Neuronal stem cell (in vitro differentiated cells): Measurements from ENCODE around the gene ZNF3.

Experiments
- DNase-seq: peaks from one replicate; pipeline ENCODE4 v3.0.0-alpha.2; 2013; ENCODE audit warnings: low spot score
- H2AFZ ChIP-seq: one replicate; pipeline ENCODE4 v1.6.1; 2013; ENCODE audit warnings: mild to moderate bottlenecking, low read length, inconsistent platforms
- H2AK5ac ChIP-seq: 2 replicates; pipeline ENCODE4 v1.6.1; 2013; ENCODE audit warnings: low read depth, mild to moderate bottlenecking, inconsistent platforms, low read length, moderate library complexity, mixed read lengths
- H2BK120ac ChIP-seq: 2 replicates; pipeline ENCODE4 v1.6.1; 2013; ENCODE audit warnings: low read depth, mild to moderate bottlenecking, inconsistent platforms, low read length, moderate library complexity, mixed read lengths
- H2BK12ac ChIP-seq: one replicate; pipeline ENCODE4 v1.6.1; 2013; ENCODE audit warnings: low read length, inconsistent platforms
- H2BK15ac ChIP-seq: 2 replicates; pipeline ENCODE4 v1.6.1; 2013; ENCODE audit warnings: mild to moderate bottlenecking, low read length, inconsistent platforms, mixed read lengths
- H2BK5ac ChIP-seq: one replicate; pipeline ENCODE4 v1.6.1; 2013; ENCODE audit warnings: inconsistent platforms, mild to moderate bottlenecking, low read length, moderate library complexity
- H3K14ac ChIP-seq: one replicate; pipeline ENCODE4 v1.6.1; 2013; ENCODE audit warnings: low read length, inconsistent platforms
- H3K18ac ChIP-seq: 2 replicates; pipeline ENCODE4 v1.6.1; 2013; ENCODE audit warnings: low read length, inconsistent platforms
- H3K23ac ChIP-seq: 2 replicates; pipeline ENCODE4 v1.6.1; 2013; ENCODE audit warnings: low read depth, mild to moderate bottlenecking, mixed read lengths, low read length, inconsistent platforms; ENCODE audit not compliant: poor library complexity
- H3K27ac ChIP-seq: replicated peaks from 3 replicates; pipeline ENCODE4 v1.5.1; 2013; ENCODE audit warnings: low read length, inconsistent platforms
- H3K27me3 ChIP-seq, 3 experiments: 2 replicates each; pipeline ENCODE4 v1.6.1; 2013; ENCODE audit warnings: low read length in 3 of 3, mild to moderate bottlenecking in 2 of 3, inconsistent platforms in 1 of 3, low read depth in 1 of 3, mixed read lengths in 1 of 3, moderate library complexity in 1 of 3; ENCODE audit not compliant: control insufficient read depth in 3 of 3, insufficient read depth in 3 of 3
- H3K36me3 ChIP-seq, 2 donors: replicated peaks in 1 of 2; 2 replicates each; pipeline ENCODE4 v1.6.1; 2013; ENCODE audit warnings: low read length in 2 of 2; ENCODE audit not compliant: control insufficient read depth in 2 of 2, insufficient read depth in 2 of 2
- H3K4ac ChIP-seq: 2 replicates; pipeline ENCODE4 v1.6.1; 2013; ENCODE audit warnings: inconsistent platforms, mild to moderate bottlenecking, low read length, moderate library complexity
- H3K4me1 ChIP-seq, 2 donors: 1 replicate in 1 of 2; 2 replicates in 1 of 2; pipeline ENCODE4 v1.6.1; 2013; ENCODE audit warnings: low read length in 2 of 2, low read depth in 1 of 2; ENCODE audit not compliant: control insufficient read depth in 2 of 2, insufficient read depth in 1 of 2
- H3K4me2 ChIP-seq: one replicate; pipeline ENCODE4 v1.6.1; 2013; ENCODE audit warnings: mild to moderate bottlenecking, low read length, inconsistent platforms; ENCODE audit not compliant: insufficient read depth, poor library complexity, severe bottlenecking
- H3K4me3 ChIP-seq, 2 donors: 2 replicates each; pipeline ENCODE4 v1.5.1; 2013; ENCODE audit warnings: low read length in 2 of 2, mild to moderate bottlenecking in 2 of 2, inconsistent platforms in 1 of 2, moderate library complexity in 1 of 2
- H3K79me1 ChIP-seq: one replicate; pipeline ENCODE4 v1.6.1; 2013; ENCODE audit warnings: low read depth, mild to moderate bottlenecking, inconsistent platforms, low read length, moderate library complexity
- H3K9ac ChIP-seq: one replicate; pipeline ENCODE4 v1.6.1; 2013; ENCODE audit warnings: mild to moderate bottlenecking, low read depth, low read length, inconsistent platforms; ENCODE audit not compliant: poor library complexity
- H3K9me3 ChIP-seq, 2 donors: replicated peaks in 1 of 2; 2 replicates each; pipeline versions ENCODE3 to v1.6.1; 2013; ENCODE audit warnings: low read length in 2 of 2, mild to moderate bottlenecking in 2 of 2, inconsistent platforms in 1 of 2, low read depth in 1 of 2, mixed read lengths in 1 of 2, moderate library complexity in 1 of 2; ENCODE audit not compliant: control insufficient read depth in 2 of 2, insufficient read depth in 1 of 2
- H4K8ac ChIP-seq: one replicate; pipeline ENCODE4 v1.6.1; 2013; ENCODE audit warnings: low read depth, mild to moderate bottlenecking, inconsistent platforms, low read length, moderate library complexity
- H4K91ac ChIP-seq: one replicate; pipeline ENCODE4 v1.6.1; 2013; ENCODE audit warnings: low read length, low read depth, mild to moderate bottlenecking, inconsistent platforms; ENCODE audit not compliant: poor library complexity
- WGBS, 2 donors: extraction: QIAGEN DNeasy Blood & Tissue Kit; methylation state at CpG; one replicate each; pipeline ENCODE4 v1.1.7; 2013; ENCODE audit warnings: missing lambda C conversion rate in 2 of 2, mixed read lengths in 1 of 2; ENCODE audit not compliant: insufficient read length in 2 of 2, insufficient replicate concordance in 1 of 2; ENCODE audit errors: extremely low coverage in 2 of 2; 5-methylcytosine and 5-hydroxymethylcytosine counted together

Gene ZNF3

DNA sequence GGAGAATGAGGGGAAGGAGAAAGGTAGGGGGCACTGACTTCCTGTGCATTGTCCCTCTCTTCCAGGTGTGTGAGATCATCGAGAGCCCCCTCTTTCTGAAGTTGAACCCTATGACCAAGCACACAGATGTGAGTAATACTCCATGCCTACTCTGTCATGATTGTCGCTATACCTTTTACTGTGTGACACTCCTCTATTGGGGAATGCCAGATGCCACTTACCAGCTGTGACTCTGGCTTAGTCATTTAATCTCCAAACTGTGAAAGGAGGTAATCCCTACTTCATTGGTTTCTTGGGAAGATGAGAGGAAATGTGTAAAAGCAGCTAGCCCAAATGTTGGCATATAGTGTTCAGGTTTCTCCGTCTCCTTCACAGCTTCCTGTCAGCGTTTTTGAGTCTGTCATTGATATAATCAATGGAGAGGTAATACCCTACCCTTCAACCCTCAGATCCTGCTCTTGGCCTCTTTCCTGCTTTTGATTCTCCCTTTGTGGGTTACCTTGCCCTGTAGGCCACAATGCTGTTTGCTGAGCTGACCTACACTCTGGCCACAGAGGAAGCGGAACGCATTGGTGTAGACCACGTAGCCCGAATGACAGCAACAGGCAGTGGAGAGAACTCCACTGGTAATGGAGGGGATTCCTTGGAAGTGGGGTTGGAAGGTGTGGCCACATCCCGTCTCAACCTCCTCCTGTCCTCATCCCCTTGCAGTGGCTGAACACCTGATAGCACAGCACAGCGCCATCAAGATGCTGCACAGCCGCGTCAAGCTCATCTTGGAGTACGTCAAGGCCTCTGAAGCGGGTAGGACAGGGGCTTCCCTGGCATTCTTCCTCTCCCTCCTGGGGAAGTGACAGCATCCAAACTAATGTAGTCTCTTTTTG is 9.2 kb upstream of the ZNF3 start:
- no peak for DNase-seq
- Histone ChIP-seq H2BK12ac (no peak overlapping the region), H3K23ac (no peak overlapping the region), H2BK120ac (no peak overlapping the region), H2AFZ (no peak overlapping the region), H4K91ac (no peak overlapping the region), H3K4me3 (peak overlapping the region in 1 of 2 donors; percentile 14), H2BK5ac (no peak overlapping the region), H3K79me1 (peaks cover 6% of the 10 kb centered on the region), H3K27ac (no peak overlapping the region), H3K27me3 (no peaks in the 10 kb centered on the region), H4K8ac (peak overlapping the region; percentile 66), H3K9ac (peak overlapping the region; percentile 15), H3K14ac (no peak overlapping the region), H2AK5ac (no peak overlapping the region), H3K4me2 (no peak overlapping the region), H3K4me1 (peaks cover 0 to 5% of the 10 kb centered on the region in 2 donors), H3K4ac (no peak overlapping the region), H2BK15ac (no peak overlapping the region), H3K18ac (no peak overlapping the region), H3K36me3 (peaks cover 49 to 56% of the 10 kb centered on the region in 2 donors), H3K9me3 (no peaks in the 10 kb centered on the region)
- no CpG with 5 or more reads among the region's 14 CpGs for WGBS, 2 donors

DNA sequence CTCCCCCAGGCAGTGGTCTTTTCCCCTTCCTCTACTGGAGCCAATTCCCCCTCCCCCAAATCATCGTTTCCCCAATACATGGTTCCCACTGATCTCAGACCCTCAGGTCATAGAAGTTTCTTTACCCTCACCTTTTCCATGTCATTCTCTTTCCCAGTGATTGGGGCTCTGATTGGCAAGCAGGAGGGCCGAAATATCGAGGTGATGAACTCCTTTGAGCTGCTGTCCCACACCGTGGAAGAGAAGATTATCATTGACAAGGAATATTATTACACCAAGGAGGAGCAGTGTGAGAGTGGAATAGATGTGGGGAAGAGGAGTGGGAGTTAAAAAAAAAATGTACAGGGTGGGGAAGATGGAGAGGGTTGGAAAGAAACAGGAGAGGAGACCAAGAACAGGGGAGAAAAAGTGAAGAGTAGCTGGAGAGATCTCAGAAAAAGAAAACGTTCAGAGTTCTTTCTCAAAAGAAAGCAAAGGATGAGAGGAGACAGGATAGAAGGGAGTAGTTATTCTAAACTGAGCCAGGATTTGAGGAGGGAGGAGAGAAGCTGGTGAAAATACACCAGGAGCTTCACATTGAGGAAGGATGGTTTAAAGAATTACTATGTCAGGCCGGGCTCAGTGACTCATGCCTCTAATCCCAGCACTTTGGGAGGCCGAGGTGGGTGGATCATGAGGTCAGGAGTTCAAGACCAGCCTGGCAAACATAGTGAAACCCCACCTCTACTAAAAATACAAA is 8.1 kb upstream of the ZNF3 start:
- no peak overlapping the region for H4K91ac ChIP-seq
- WGBS, 2 donors, result no CpG with 5 or more reads among the region's 7 CpGs
- peaks cover 39 to 45% of the 10 kb centered on the region in 2 donors for H3K36me3 ChIP-seq
- peak overlapping the region; percentile 74 for H3K4me2 ChIP-seq
- DNase-seq, result no peak
- no peak overlapping the region for H2BK12ac ChIP-seq
- peak overlapping the region; percentile 91 for H3K14ac ChIP-seq
- no peak overlapping the region for H2BK120ac ChIP-seq
- peak overlapping the region; percentile 97 for H3K23ac ChIP-seq
- peak overlapping the region; percentile 84 for H3K27ac ChIP-seq
- peak overlapping the region; percentile 95 for H3K4me3 ChIP-seq
- no peak overlapping the region for H3K4ac ChIP-seq
- H2AFZ ChIP-seq, result peak overlapping the region; percentile 91
- H3K9ac ChIP-seq, result peak overlapping the region; percentile 95
- H3K4me1 ChIP-seq, result peaks cover 0 to 5% of the 10 kb centered on the region in 2 donors
- peak overlapping the region; percentile 99 for H3K18ac ChIP-seq
- H2AK5ac ChIP-seq, result peak overlapping the region; percentile 85
- peak overlapping the region; percentile 77 for H2BK5ac ChIP-seq
- no peak overlapping the region for H2BK15ac ChIP-seq
- H4K8ac ChIP-seq, result no peak overlapping the region
- H3K27me3 ChIP-seq, result peaks cover 0 to 2% (median 0%) of the 10 kb centered on the region in 3 experiments
- H3K79me1 ChIP-seq, result peaks cover 6% of the 10 kb centered on the region
- H3K9me3 ChIP-seq, result no peaks in the 10 kb centered on the region

GRCh38 chr7:100088621-100089457 is 7.3 kb upstream of the ZNF3 start, which contains the start of gene COPS6:
TSS of gene COPS6 (plus strand) at chr7:100088969. CDS start at chr7:100088991, 22 bp downstream.
- Histone ChIP-seq H2BK15ac (peak within 1 kb of the TSS; percentile 21), H3K18ac (peak within 1 kb of the TSS; percentile 99), H3K23ac (peak within 1 kb of the TSS; percentile 97), H2BK5ac (peak within 1 kb of the TSS; percentile 77), H2AK5ac (peak within 1 kb of the TSS; percentile 90), H3K4me3 (peak within 1 kb of the TSS; percentile 95), H2BK120ac (no peak within 1 kb of the TSS), H3K27me3 (peaks cover 0 to 2% (median 0%) of the 10 kb centered on the region in 3 experiments), H3K9me3 (no peaks in the 10 kb centered on the region), H3K4me1 (peaks cover 0 to 5% of the 10 kb centered on the region in 2 donors), H3K79me1 (peaks cover 3% of the 10 kb centered on the region), H3K27ac (peak within 1 kb of the TSS; percentile 84), H3K9ac (peak within 1 kb of the TSS; percentile 95), H3K36me3 (peaks cover 32 to 37% of the 10 kb centered on the region in 2 donors), H3K4me2 (peak within 1 kb of the TSS; percentile 74), H3K14ac (peak within 1 kb of the TSS; percentile 91), H3K4ac (peak within 1 kb of the TSS; percentile 93), H2BK12ac (no peak within 1 kb of the TSS), H4K91ac (no peak within 1 kb of the TSS), H4K8ac (no peak within 1 kb of the TSS), H2AFZ (peak within 1 kb of the TSS; percentile 91)
- WGBS, 2 donors, result no CpG with 5 or more reads among the region's 68 CpGs
- peak; percentile 75 for DNase-seq
